ENCODE measurements around the gene CD4. TPM values are rescaled to one million over a fixed set of nuclear protein-coding genes. Genes with fewer than 3 reads are reported as not detected.

The CD4 gene
- total and polyA plus RNA-seq, 10 of the 15 experiments (the other 5 are each of a cell fraction or from before 2014, with no cell fraction given): 0.24 to 1.6 (median 0.69) TPM

- TF ChIP-seq, protein P1, sequence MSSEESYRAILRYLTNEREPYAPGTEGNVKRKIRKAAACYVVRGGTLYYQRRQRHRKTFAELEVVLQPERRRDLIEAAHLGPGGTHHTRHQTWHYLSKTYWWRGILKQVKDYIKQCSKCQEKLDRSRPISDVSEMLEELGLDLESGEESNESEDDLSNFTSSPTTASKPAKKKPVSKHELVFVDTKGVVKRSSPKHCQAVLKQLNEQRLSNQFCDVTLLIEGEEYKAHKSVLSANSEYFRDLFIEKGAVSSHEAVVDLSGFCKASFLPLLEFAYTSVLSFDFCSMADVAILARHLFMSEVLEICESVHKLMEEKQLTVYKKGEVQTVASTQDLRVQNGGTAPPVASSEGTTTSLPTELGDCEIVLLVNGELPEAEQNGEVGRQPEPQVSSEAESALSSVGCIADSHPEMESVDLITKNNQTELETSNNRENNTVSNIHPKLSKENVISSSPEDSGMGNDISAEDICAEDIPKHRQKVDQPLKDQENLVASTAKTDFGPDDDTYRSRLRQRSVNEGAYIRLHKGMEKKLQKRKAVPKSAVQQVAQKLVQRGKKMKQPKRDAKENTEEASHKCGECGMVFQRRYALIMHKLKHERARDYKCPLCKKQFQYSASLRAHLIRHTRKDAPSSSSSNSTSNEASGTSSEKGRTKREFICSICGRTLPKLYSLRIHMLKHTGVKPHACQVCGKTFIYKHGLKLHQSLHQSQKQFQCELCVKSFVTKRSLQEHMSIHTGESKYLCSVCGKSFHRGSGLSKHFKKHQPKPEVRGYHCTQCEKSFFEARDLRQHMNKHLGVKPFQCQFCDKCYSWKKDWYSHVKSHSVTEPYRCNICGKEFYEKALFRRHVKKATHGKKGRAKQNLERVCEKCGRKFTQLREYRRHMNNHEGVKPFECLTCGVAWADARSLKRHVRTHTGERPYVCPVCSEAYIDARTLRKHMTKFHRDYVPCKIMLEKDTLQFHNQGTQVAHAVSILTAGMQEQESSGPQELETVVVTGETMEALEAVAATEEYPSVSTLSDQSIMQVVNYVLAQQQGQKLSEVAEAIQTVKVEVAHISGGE (CRISPR knock-in tag; IDR thresholded peaks at IDR 0.05): no peak
- TF ChIP-seq FOXK2 (IDR thresholded peaks at IDR 0.05) (no peak), NBN (IDR thresholded peaks at IDR 0.05) (peak; percentile 98), ATF7 (IDR thresholded peaks at IDR 0.05; ENCODE audit: low read depth) (peak; percentile 49), RAD21 (IDR thresholded peaks at IDR 0.05; ENCODE audit: insufficient read depth, low read depth, low read length) (peak; percentile 97), HDGF (IDR thresholded peaks at IDR 0.05) (peak; percentile 99), SMC3 (IDR thresholded peaks at IDR 0.05; ENCODE audit: borderline replicate concordance, low read length) (peak; percentile 96), CREM (IDR thresholded peaks at IDR 0.05; ENCODE audit: low read depth) (peak; percentile 74), RUNX3 (IDR thresholded peaks at IDR 0.05; ENCODE audit: low read length) (peak; percentile 34; the same call in 1 of the 2 replicates), ZZZ3 (IDR thresholded peaks at IDR 0.05; ENCODE audit: control insufficient read depth, insufficient read length, low read depth) (no peak), YY1 (IDR thresholded peaks at IDR 0.05; ENCODE audit: low read depth, low read length) (peak; percentile 69), STAT1 (conservative IDR thresholded peaks at IDR 0.05) (peak; percentile 67; the same call in 1 of the 2 replicates), MEF2B (IDR thresholded peaks at IDR 0.05; ENCODE audit: partially characterized antibody, poor library complexity, severe bottlenecking) (peak; percentile 80), NFYA (IDR thresholded peaks at IDR 0.05; ENCODE audit: borderline replicate concordance, low read depth, low read length) (no peak), ZNF207 (IDR thresholded peaks at IDR 0.05; ENCODE audit: borderline replicate concordance) (peak; percentile 82), DPF2 (IDR thresholded peaks at IDR 0.05) (0 out of 2 replicates have a peak, but pooled peaks have one; percentile 24), NR2F1 (conservative IDR thresholded peaks at IDR 0.05) (peak; percentile 65), MTA2 (IDR thresholded peaks at IDR 0.05; ENCODE audit: low read depth) (peak; percentile 58; the same call in 1 of the 2 replicates), BHLHE40 (IDR thresholded peaks at IDR 0.05; ENCODE audit: borderline replicate concordance in 1 of 2, low read depth in 2 of 2, low read length in 1 of 2) (peak; percentile 94 to 99)
- TF ChIP-seq, protein P2, sequence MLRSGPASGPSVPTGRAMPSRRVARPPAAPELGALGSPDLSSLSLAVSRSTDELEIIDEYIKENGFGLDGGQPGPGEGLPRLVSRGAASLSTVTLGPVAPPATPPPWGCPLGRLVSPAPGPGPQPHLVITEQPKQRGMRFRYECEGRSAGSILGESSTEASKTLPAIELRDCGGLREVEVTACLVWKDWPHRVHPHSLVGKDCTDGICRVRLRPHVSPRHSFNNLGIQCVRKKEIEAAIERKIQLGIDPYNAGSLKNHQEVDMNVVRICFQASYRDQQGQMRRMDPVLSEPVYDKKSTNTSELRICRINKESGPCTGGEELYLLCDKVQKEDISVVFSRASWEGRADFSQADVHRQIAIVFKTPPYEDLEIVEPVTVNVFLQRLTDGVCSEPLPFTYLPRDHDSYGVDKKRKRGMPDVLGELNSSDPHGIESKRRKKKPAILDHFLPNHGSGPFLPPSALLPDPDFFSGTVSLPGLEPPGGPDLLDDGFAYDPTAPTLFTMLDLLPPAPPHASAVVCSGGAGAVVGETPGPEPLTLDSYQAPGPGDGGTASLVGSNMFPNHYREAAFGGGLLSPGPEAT (IDR thresholded peaks at IDR 0.05; ENCODE audit: low read depth): peak; percentile 61; the same call in 1 of the 2 replicates
- TF ChIP-seq, protein P3, sequence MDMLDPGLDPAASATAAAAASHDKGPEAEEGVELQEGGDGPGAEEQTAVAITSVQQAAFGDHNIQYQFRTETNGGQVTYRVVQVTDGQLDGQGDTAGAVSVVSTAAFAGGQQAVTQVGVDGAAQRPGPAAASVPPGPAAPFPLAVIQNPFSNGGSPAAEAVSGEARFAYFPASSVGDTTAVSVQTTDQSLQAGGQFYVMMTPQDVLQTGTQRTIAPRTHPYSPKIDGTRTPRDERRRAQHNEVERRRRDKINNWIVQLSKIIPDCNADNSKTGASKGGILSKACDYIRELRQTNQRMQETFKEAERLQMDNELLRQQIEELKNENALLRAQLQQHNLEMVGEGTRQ (IDR thresholded peaks at IDR 0.05; ENCODE audit: borderline replicate concordance, low read depth, low read length): no peak
- TF ChIP-seq, protein P4, sequence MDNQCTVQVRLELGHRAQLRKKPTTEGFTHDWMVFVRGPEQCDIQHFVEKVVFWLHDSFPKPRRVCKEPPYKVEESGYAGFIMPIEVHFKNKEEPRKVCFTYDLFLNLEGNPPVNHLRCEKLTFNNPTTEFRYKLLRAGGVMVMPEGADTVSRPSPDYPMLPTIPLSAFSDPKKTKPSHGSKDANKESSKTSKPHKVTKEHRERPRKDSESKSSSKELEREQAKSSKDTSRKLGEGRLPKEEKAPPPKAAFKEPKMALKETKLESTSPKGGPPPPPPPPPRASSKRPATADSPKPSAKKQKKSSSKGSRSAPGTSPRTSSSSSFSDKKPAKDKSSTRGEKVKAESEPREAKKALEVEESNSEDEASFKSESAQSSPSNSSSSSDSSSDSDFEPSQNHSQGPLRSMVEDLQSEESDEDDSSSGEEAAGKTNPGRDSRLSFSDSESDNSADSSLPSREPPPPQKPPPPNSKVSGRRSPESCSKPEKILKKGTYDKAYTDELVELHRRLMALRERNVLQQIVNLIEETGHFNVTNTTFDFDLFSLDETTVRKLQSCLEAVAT (IDR thresholded peaks at IDR 0.05): peak; percentile 87
These were observed 10.5 kb upstream of the CD4 start (continued) for GRCh38 chr12:6778574-6779550.

All from GM12878 (cell line).